HCT116 (cell line): ENCODE measurements around the gene IL17RD. TPM values are rescaled to one million over a fixed set of nuclear protein-coding genes. Genes with fewer than 3 reads are reported as not detected.

Source experiments
- ATAC-seq: fragments of 200-7000 bp; cut with Tn5 transposase; 2 replicates; pipeline ENCODE4 v1.9.1; 2020; ENCODE audit warnings: mild to moderate bottlenecking, moderate library complexity
- BruUV-seq: library from RNA; stranded (reverse); fragments of 400-500 nt; replicated peaks from 2 replicates; lab custom pipeline; 2021; lab: Mats Ljungman, UMichigan
- CTCF ChIA-PET: fragments of 300-600 bp; sonication (Branson Sonifier 250); formaldehyde crosslinking; loops from one replicate; lab custom pipeline; 2021; ENCODE audit warnings: antibody characterized with exemption; lab: Charles Lee
- POLR2A ChIA-PET: fragments of 300-600, 350-600 bp; sonication (Branson Sonifier 250); formaldehyde crosslinking; loops from one replicate; lab custom pipeline; 2021; ENCODE audit warnings: antibody characterized with exemption; lab: Charles Lee
- RAD21 ChIA-PET, 2 experiments: fragments of 300-600 bp; sonication (Branson Sonifier 250); formaldehyde crosslinking; loops; one replicate each; lab custom pipeline; 2023; ENCODE audit warnings: low total read pairs in 2 of 2; ENCODE audit not compliant: uncharacterized antibody in 2 of 2, unreplicated experiment in 2 of 2, low non-redundant PET in 1 of 2; lab: Charles Lee
- DNase-seq: peaks from one replicate; pipeline ENCODE4 v3.0.0-alpha.2; 2010; ENCODE audit warnings: low read depth, low spot score
- H2AFZ ChIP-seq: fragments of 200-600 bp; shearing (Covaris generic), sonication (generic); 2 replicates; pipeline ENCODE4 v1.6.1; 2017; ENCODE audit warnings: low read depth, mixed run types, mixed read lengths, antibody characterized with exemption, low read length; ENCODE audit not compliant: poor library complexity, severe bottlenecking
- H3K27ac ChIP-seq: 2 replicates; pipeline ENCODE4 v1.5.1; 2012; ENCODE audit warnings: low read depth, low read length
- H3K27me3 ChIP-seq: fragments of 200-600 bp; sonication (generic); 2 replicates; pipeline ENCODE4 v1.6.1; 2016; ENCODE audit warnings: mixed run types, low read length, mixed read lengths; ENCODE audit not compliant: insufficient read depth
- H3K36me3 ChIP-seq, 2 experiments: fragments of 200-500 bp in 1 of 2; fragments of 200-600 bp in 1 of 2; sonication (Bioruptor generic) in 1 of 2; sonication (generic) in 1 of 2; 2 replicates each; pipeline versions ENCODE4 v1.5.1 to v1.6.1; 2014 to 2016; ENCODE audit warnings: low read length in 2 of 2, inconsistent platforms in 1 of 2, mixed read lengths in 1 of 2, mixed run types in 1 of 2; ENCODE audit not compliant: insufficient read depth in 2 of 2, control insufficient read depth in 1 of 2
- H3K4me1 ChIP-seq, 2 experiments: fragments of 200-600 bp in 1 of 2; sonication (generic) in 1 of 2; 2 replicates each; pipeline versions ENCODE4 v1.5.1 to v1.6.1; 2012 to 2017; ENCODE audit warnings: low read length in 2 of 2, inconsistent platforms in 1 of 2, mild to moderate bottlenecking in 1 of 2, mixed read lengths in 1 of 2, mixed run types in 1 of 2, moderate library complexity in 1 of 2; ENCODE audit not compliant: insufficient read depth in 2 of 2, control insufficient read depth in 1 of 2
- H3K4me2 ChIP-seq: fragments of 200-600 bp; sonication (generic); 2 replicates; pipeline ENCODE4 v1.6.1; 2017; ENCODE audit warnings: mixed run types, low read length, mixed read lengths
- H3K4me3 ChIP-seq, 2 experiments: fragments of 200-600 bp in 1 of 2; sonication (generic) in 1 of 2; replicated peaks in 1 of 2; 2 replicates each; pipeline ENCODE4 v1.5.1; 2011 to 2016; ENCODE audit warnings: low read length in 2 of 2, control low read depth in 1 of 2, low read depth in 1 of 2, mild to moderate bottlenecking in 1 of 2, mixed read lengths in 1 of 2, mixed run types in 1 of 2
- H3K79me2 ChIP-seq: fragments of 200-600 bp; sonication (generic); 2 replicates; pipeline ENCODE4 v1.6.1; 2017; ENCODE audit warnings: mild to moderate bottlenecking, mixed run types, low read length, moderate library complexity, mixed read lengths; ENCODE audit not compliant: insufficient read depth
- H3K9ac ChIP-seq: fragments of 200-600 bp; sonication (generic); 2 replicates; pipeline ENCODE4 v1.6.1; 2016; ENCODE audit warnings: low read length, mixed read lengths
- H3K9me2 ChIP-seq: fragments of 200-600 bp; sonication (generic), shearing (Covaris generic); 2 replicates; pipeline ENCODE4 v1.6.1; 2017; ENCODE audit warnings: mixed run types, mild to moderate bottlenecking, moderate library complexity; ENCODE audit not compliant: insufficient read depth
- H3K9me3 ChIP-seq, 2 experiments: fragments of 200-500 bp in 1 of 2; fragments of 200-600 bp in 1 of 2; sonication (Bioruptor generic) in 1 of 2; sonication (generic) in 1 of 2; 2 replicates each; pipeline ENCODE4 v1.6.1; 2014 to 2017; ENCODE audit warnings: low read length in 2 of 2, mixed read lengths in 2 of 2, inconsistent platforms in 1 of 2, low read depth in 1 of 2, mild to moderate bottlenecking in 1 of 2, mixed run types in 1 of 2, moderate library complexity in 1 of 2; ENCODE audit not compliant: control insufficient read depth in 1 of 2, insufficient read depth in 1 of 2
- H4K20me1 ChIP-seq: fragments of 200-600 bp; sonication (generic), shearing (Covaris generic); 2 replicates; pipeline ENCODE4 v1.6.1; 2017; ENCODE audit warnings: mixed run types, mild to moderate bottlenecking, moderate library complexity; ENCODE audit not compliant: insufficient read depth
- ATF3 ChIP-seq: IDR thresholded peaks from 2 replicates; pipeline ENCODE4 v1.6.1; 2012
- CTCF ChIP-seq, 3 experiments: fragments of 200-600 bp in 1 of 3; sonication (generic) in 1 of 3; IDR thresholded peaks in 2 of 3; conservative IDR thresholded peaks in 1 of 3; 2 replicates each; pipeline ENCODE4 v1.5.1; 2012 to 2017; ENCODE audit warnings: low read depth in 2 of 3, low read length in 2 of 3, antibody characterized with exemption in 1 of 3, borderline replicate concordance in 1 of 3, control low read depth in 1 of 3, mild to moderate bottlenecking in 1 of 3, mixed read lengths in 1 of 3, mixed run types in 1 of 3, moderate library complexity in 1 of 3; ENCODE audit not compliant: insufficient read depth in 1 of 3
- EGR1 ChIP-seq: IDR thresholded peaks from 2 replicates; pipeline ENCODE4 v1.6.1; 2012; ENCODE audit warnings: low read depth
- EZH2 ChIP-seq: fragments of 200-600 bp; sonication (generic); IDR thresholded peaks from 2 replicates; pipeline ENCODE4 v1.6.1; 2017; ENCODE audit warnings: antibody characterized with exemption, mixed run types
- EZH2phosphoT487 ChIP-seq: fragments of 200-600 bp; IDR thresholded peaks from 2 replicates; pipeline ENCODE4 v1.6.1; 2018; ENCODE audit warnings: antibody characterized with exemption, borderline replicate concordance
- FOSL1 ChIP-seq: IDR thresholded peaks from 2 replicates; pipeline ENCODE4 v1.6.1; 2012; ENCODE audit warnings: low read depth
- JUND ChIP-seq: IDR thresholded peaks from 2 replicates; pipeline ENCODE4 v1.6.1; 2012
- MAX ChIP-seq: IDR thresholded peaks from 2 replicates; pipeline ENCODE4 v1.6.1; 2012
- POLR2AphosphoS5 ChIP-seq: IDR thresholded peaks from 2 replicates; pipeline ENCODE4 v1.6.1; 2011; ENCODE audit warnings: mild to moderate bottlenecking, low read depth, low read length, moderate library complexity
- RAD21 ChIP-seq: IDR thresholded peaks from 2 replicates; pipeline ENCODE4 v1.6.1; 2012; ENCODE audit warnings: low read depth, mild to moderate bottlenecking
- SRF ChIP-seq: IDR thresholded peaks from 2 replicates; pipeline ENCODE4 v1.6.1; 2012; ENCODE audit warnings: low read depth
- TCF7L2 ChIP-seq: IDR thresholded peaks from 2 replicates; pipeline ENCODE4 v1.7.0; 2011; ENCODE audit warnings: borderline replicate concordance, inconsistent platforms; ENCODE audit not compliant: insufficient read depth, insufficient read length; ENCODE audit errors: extremely low read depth
- ZBTB33 ChIP-seq: IDR thresholded peaks from 2 replicates; pipeline ENCODE4 v1.6.1; 2011; ENCODE audit warnings: mild to moderate bottlenecking, low read length, moderate library complexity; ENCODE audit not compliant: insufficient replicate concordance; ENCODE audit errors: extremely low read depth
- intact Hi-C: fragments of 100-400 bp; cut with micrococcal nuclease; formaldehyde crosslinking; loops from 2 replicates; pipeline ENCODE4 v1.10.0; 2022
- total RNA-seq: library from RNA; stranded (reverse); gene quantifications from one replicate; pipeline ENCODE4 v1.2.1, GENCODE V29; 2021; ENCODE audit not compliant: unreplicated experiment

IL17RD gene
- total RNA-seq, 1 experiment from 2014 or later = 12.3 TPM

- Histone ChIP-seq H3K4me2 (no peak overlapping the region), H3K79me2 (no peaks in the 10 kb centered on the region), H4K20me1 (no peaks in the 10 kb centered on the region), H3K36me3 (no peaks in the 10 kb centered on the region), H3K27me3 (no peaks in the 10 kb centered on the region)
- DNase-seq = no peak
- TF ChIP-seq MAX (no peak), ATF3 (no peak), EZH2 (no peak), SRF (no peak), RAD21 (no peak), CTCF (IDR thresholded peaks at IDR 0.05 in 2 of 3, conservative IDR thresholded peaks at IDR 0.05 in 1 of 3; ENCODE audit: borderline replicate concordance in 1 of 3, insufficient read depth in 1 of 3, low read depth in 2 of 3, low read length in 2 of 3) (no peak)
- TF ChIP-seq, all 23 proteins: peak for 0
- ChIA-PET CTCF (no interaction called here), POLR2A (interaction anchor here (1.0 kb wide), 1 partner anchor 54 kb away, joined by 3 read pairs; the partner anchor contains the start of gene APPL1), RAD21 (no interaction called here)
- intact Hi-C loops = loop anchor here (5.0 to 10.0 kb wide), 4 partner anchors 54 to 681 kb away; partner anchors contain the start of gene APPL1
- H2AFZ ChIP-seq = no peak overlapping the region
- no peak overlapping the region for H3K4me3 ChIP-seq
- peaks cover 0 to 15% of the 10 kb centered on the region in 2 experiments; a peak in 3 of 4 replicates for H3K4me1 ChIP-seq
- BruUV-seq = no TSS peak
- no peak overlapping the region for H3K27ac ChIP-seq
- no peak overlapping the region for H3K9ac ChIP-seq
- no peaks in the 10 kb centered on the region for H3K9me3 ChIP-seq
- no peak for ATAC-seq
- no peaks in the 10 kb centered on the region for H3K9me2 ChIP-seq
Measured at GRCh38 chr3:57173687-57174086, 8.5 kb upstream of the IL17RD start.

- Histone ChIP-seq H3K9me3 (no peaks in the 10 kb centered on the region), H3K79me2 (no peaks in the 10 kb centered on the region), H3K27me3 (no peaks in the 10 kb centered on the region), H3K9ac (no peak overlapping the region), H4K20me1 (no peaks in the 10 kb centered on the region), H2AFZ (peak overlapping the region; percentile 98), H3K4me1 (peaks cover 0 to 15% of the 10 kb centered on the region in 2 experiments; a peak in 3 of 4 replicates), H3K4me2 (peak overlapping the region; percentile 96), H3K9me2 (no peaks in the 10 kb centered on the region), H3K27ac (no peak overlapping the region), H3K36me3 (no peaks in the 10 kb centered on the region), H3K4me3 (no peak overlapping the region)
- ChIA-PET CTCF (no interaction called here), POLR2A (no interaction called here), RAD21 (no interaction called here)
- intact Hi-C loops = loop anchor here (1.0 to 10.0 kb wide), 5 partner anchors 56 to 684 kb away; partner anchors contain the start of gene APPL1
- DNase-seq (no peak), ATAC-seq (no peak)
- BruUV-seq = no TSS peak
- no peak for TF ChIP-seq FOSL1
- TF ChIP-seq ZBTB33 = no peak
- TF ChIP-seq JUND = no peak
- TF ChIP-seq TCF7L2 = no peak
- no peak for TF ChIP-seq POLR2AphosphoS5
- TF ChIP-seq EZH2phosphoT487 = no peak
- no peak for TF ChIP-seq EGR1
Measured at GRCh38 chr3:57170946-57171345, 5.8 kb upstream of the IL17RD start.
